Nephron (organoid): ENCODE data around the gene SLC24A4.

Source experiments
- H3K27ac Mint-ChIP-seq, 3 experiments: 2 replicates each; pipeline ENCODE4 v1.8.0; 2020; ENCODE audit warnings: mixed read lengths in 3 of 3, mild to moderate bottlenecking in 2 of 3, moderate library complexity in 1 of 3
- H3K27me3 Mint-ChIP-seq: 2 replicates; pipeline ENCODE4 v1.8.0; 2021; ENCODE audit warnings: low read depth, mild to moderate bottlenecking, moderate library complexity, mixed read lengths
- H3K36me3 Mint-ChIP-seq: 2 replicates; pipeline ENCODE4 v1.8.0; 2020; ENCODE audit warnings: low read depth, mixed read lengths
- H3K4me1 Mint-ChIP-seq: 2 replicates; pipeline ENCODE4 v1.8.0; 2020; ENCODE audit warnings: mixed read lengths
- H3K4me3 Mint-ChIP-seq, 3 experiments: 2 replicates each; pipeline ENCODE4 v1.8.0; 2020; ENCODE audit warnings: mild to moderate bottlenecking in 3 of 3, mixed read lengths in 3 of 3, moderate library complexity in 2 of 3
- H3K9me3 Mint-ChIP-seq: 2 replicates; pipeline ENCODE4 v1.8.0; 2020; ENCODE audit warnings: mixed read lengths
- CTCF ChIP-seq, 3 experiments: fragments of 200-600 bp; sonication (generic); IDR thresholded peaks; one replicate each; pipeline ENCODE4 v1.5.0; 2021; ENCODE audit warnings: antibody characterized with exemption in 3 of 3; ENCODE audit not compliant: unreplicated experiment in 3 of 3

The SLC24A4 gene

DNA sequence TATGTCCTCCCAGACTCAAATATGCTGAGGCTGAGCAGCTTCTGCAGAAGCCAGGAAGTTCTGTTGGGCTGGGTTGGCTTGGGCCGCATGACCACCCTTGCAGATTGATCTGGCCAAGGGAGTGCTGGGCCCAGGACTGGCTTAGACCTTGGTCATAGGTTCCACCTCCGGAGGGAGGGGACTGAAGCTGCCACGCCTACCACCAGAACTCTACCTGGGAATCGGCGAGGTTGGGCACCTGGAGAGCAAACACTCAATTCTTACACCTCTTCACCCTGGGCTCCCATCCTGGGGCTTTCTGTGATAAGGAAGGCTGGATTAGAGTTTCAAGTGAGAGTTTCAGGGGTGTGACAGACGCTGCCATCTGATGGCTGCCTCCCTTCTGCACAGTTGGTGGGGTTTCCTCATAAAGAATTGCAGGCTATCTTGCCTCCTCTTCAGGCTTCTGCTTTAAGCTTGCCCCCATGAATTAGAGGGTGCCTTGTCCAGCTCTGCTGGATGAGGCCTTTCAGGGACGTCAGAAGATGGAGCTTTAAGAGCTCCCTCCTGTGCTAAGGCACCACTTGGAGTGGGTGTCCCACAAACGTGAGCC lies 5.8 kb downstream of the SLC24A4 start:
- Mint-ChIP-seq H3K4me1 (no peaks in the 10 kb centered on the region), H3K4me3 (no peak overlapping the region), H3K9me3 (no peaks in the 10 kb centered on the region), H3K27ac (no peak overlapping the region), H3K36me3 (no peaks in the 10 kb centered on the region), H3K27me3 (peaks cover 68% of the 10 kb centered on the region)
- no peak for TF ChIP-seq CTCF (IDR thresholded peaks at IDR 0.05; ENCODE audit: unreplicated experiment in 3 of 3)

- no peaks in the 10 kb centered on the region for H3K4me1 Mint-ChIP-seq
- H3K36me3 Mint-ChIP-seq = no peaks in the 10 kb centered on the region
- no peak overlapping the region for H3K27ac Mint-ChIP-seq
- H3K9me3 Mint-ChIP-seq = no peaks in the 10 kb centered on the region
- no peak overlapping the region for H3K4me3 Mint-ChIP-seq
- TF ChIP-seq CTCF (IDR thresholded peaks at IDR 0.05; ENCODE audit: unreplicated experiment in 3 of 3) = no peak
- H3K27me3 Mint-ChIP-seq = peaks cover 50% of the 10 kb centered on the region
Observed at GRCh38 chr14:92334050-92334449, 11.1 kb downstream of the SLC24A4 start.

GRCh38 chr14:92336363-92336762 lies 13.4 kb downstream of the SLC24A4 start:
- TF ChIP-seq CTCF (IDR thresholded peaks at IDR 0.05; ENCODE audit: unreplicated experiment in 3 of 3) = no peak
- no peak overlapping the region for H3K4me3 Mint-ChIP-seq
- no peak overlapping the region for H3K27ac Mint-ChIP-seq
- peaks cover 52% of the 10 kb centered on the region for H3K27me3 Mint-ChIP-seq
- H3K4me1 Mint-ChIP-seq = no peaks in the 10 kb centered on the region
- H3K36me3 Mint-ChIP-seq = no peaks in the 10 kb centered on the region
- H3K9me3 Mint-ChIP-seq = no peaks in the 10 kb centered on the region

DNA sequence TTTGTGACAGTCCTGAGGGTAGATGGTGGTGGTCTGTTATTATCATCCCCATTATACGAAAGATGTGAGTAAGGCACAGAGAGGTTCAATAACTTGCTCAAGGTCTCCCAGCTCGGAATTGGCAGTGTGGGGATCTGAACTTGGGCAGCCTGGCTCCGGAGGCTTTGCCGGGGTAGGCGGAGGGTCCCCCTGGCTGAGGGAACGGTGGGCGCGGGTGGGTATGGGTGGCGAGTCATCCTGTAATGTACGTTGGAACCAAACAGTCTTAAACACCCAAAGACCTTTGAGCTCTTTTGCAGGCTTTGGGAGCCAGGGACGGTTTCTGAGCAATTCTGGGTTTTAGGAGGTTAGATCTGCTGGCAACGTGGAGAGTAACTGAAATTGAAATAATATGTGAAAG lies 16.5 kb downstream of the SLC24A4 start:
- H3K27ac Mint-ChIP-seq = no peak overlapping the region
- peaks cover 10% of the 10 kb centered on the region for H3K9me3 Mint-ChIP-seq
- peaks cover 7% of the 10 kb centered on the region for H3K4me1 Mint-ChIP-seq
- no peak overlapping the region for H3K4me3 Mint-ChIP-seq
- H3K27me3 Mint-ChIP-seq = peaks cover 53% of the 10 kb centered on the region
- no peaks in the 10 kb centered on the region for H3K36me3 Mint-ChIP-seq
- TF ChIP-seq CTCF (IDR thresholded peaks at IDR 0.05; ENCODE audit: unreplicated experiment in 3 of 3) = no peak

DNA sequence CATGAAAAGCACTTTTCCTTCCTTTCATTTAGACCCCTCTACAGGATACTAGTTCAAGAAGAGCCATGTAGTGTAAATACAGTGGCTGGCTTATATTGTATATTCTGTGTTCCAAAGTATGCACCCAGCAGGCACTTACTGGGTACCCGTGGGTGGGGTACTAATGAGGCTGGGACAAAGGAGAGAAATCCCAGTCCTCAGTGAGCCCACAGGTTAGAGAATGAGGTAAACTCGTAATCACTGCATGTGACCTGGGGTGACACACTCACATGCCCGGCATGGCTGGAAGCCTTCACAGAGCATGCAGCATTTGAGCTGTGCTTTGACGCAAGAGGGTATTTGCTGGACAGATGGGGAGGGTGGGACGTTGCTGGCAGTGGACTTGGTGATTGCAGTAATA lies 17.1 kb downstream of the SLC24A4 start:
- peaks cover 10% of the 10 kb centered on the region for H3K9me3 Mint-ChIP-seq
- no peak overlapping the region for H3K27ac Mint-ChIP-seq
- H3K36me3 Mint-ChIP-seq = no peaks in the 10 kb centered on the region
- no peak for TF ChIP-seq CTCF (IDR thresholded peaks at IDR 0.05; ENCODE audit: unreplicated experiment in 3 of 3)
- peaks cover 7% of the 10 kb centered on the region for H3K4me1 Mint-ChIP-seq
- no peak overlapping the region for H3K4me3 Mint-ChIP-seq
- peaks cover 51% of the 10 kb centered on the region for H3K27me3 Mint-ChIP-seq

DNA sequence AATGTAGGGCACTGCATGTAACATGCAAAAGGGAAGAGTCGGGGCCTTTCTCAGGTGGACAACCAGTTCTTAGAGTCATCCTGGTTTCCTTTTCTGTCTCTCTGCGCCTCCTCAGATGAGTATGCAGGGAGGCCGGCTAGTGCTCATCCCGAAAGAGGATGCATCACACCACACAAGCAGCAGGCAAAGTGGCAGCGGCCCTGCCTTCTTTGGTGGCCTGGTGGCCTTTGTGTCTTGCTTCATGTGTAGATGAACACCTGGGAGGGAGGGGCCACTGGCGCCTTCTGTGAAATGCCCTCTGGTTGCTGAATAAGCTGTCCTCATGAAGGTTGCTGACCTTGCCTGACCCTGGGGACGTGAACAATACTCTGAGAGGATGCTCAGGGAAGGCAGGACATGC lies 18.0 kb downstream of the SLC24A4 start:
- no peak for TF ChIP-seq CTCF (IDR thresholded peaks at IDR 0.05; ENCODE audit: unreplicated experiment in 3 of 3)
- Mint-ChIP-seq H3K27ac (no peak overlapping the region), H3K4me3 (no peak overlapping the region), H3K9me3 (peaks cover 10% of the 10 kb centered on the region), H3K36me3 (no peaks in the 10 kb centered on the region), H3K4me1 (peaks cover 7% of the 10 kb centered on the region), H3K27me3 (peaks cover 54% of the 10 kb centered on the region)
